Spleen (tissue), 11 donors: ENCODE results near the gene HSPA9. TPM values are rescaled to one million over a fixed set of nuclear protein-coding genes. Genes with fewer than 3 reads are reported as not detected.

ENCODE experiments used
- DNase-seq: peaks from one replicate; pipeline ENCODE4 v3.0.0-alpha.2; 2020
- H3K27ac ChIP-seq, 8 donors: fragments of 200-600 bp; sonication (generic) in 7 of 8; 1 replicate in 4 of 8; 2 replicates in 4 of 8; pipeline versions ENCODE4 v1.5.0 to v1.8.0; 2016 to 2021; ENCODE audit warnings: inconsistent platforms in 4 of 8, mild to moderate bottlenecking in 4 of 8, moderate library complexity in 1 of 8
- H3K27me3 ChIP-seq, 7 donors: fragments of 200-600 bp; sonication (generic) in 6 of 7; replicated peaks in 1 of 7; 1 replicate in 4 of 7; 2 replicates in 3 of 7; pipeline versions ENCODE4 v1.5.0 to v1.8.0; 2016 to 2021; ENCODE audit warnings: inconsistent platforms in 3 of 7, mild to moderate bottlenecking in 1 of 7
- H3K36me3 ChIP-seq, 6 donors: fragments of 200-600 bp; sonication (generic) in 5 of 6; 1 replicate in 4 of 6; 2 replicates in 2 of 6; pipeline versions ENCODE4 v1.5.0 to v1.8.0; 2016 to 2021; ENCODE audit warnings: inconsistent platforms in 2 of 6
- H3K4me1 ChIP-seq, 6 donors: fragments of 200-600 bp; sonication (generic) in 5 of 6; 1 replicate in 3 of 6; 2 replicates in 3 of 6; pipeline versions ENCODE4 v1.5.0 to v1.8.0; 2016 to 2021; ENCODE audit warnings: inconsistent platforms in 3 of 6
- H3K4me3 ChIP-seq, 8 donors: fragments of 200-600 bp; sonication (generic) in 7 of 8; 1 replicate in 4 of 8; 2 replicates in 4 of 8; pipeline versions ENCODE4 v1.5.0 to v1.8.0; 2016 to 2021; ENCODE audit warnings: inconsistent platforms in 4 of 8, mild to moderate bottlenecking in 4 of 8, moderate library complexity in 2 of 8
- H3K9me3 ChIP-seq, 8 donors: fragments of 200-600 bp; sonication (generic) in 7 of 8; 1 replicate in 4 of 8; 2 replicates in 4 of 8; pipeline versions ENCODE4 v1.5.0 to v1.8.0; 2016 to 2021; ENCODE audit warnings: inconsistent platforms in 4 of 8
- CTCF ChIP-seq, 11 experiments: fragments of 200-600 bp in 7 of 11; fragments of 450-650 bp in 4 of 11; sonication (generic) in 4 of 11; IDR thresholded peaks in 8 of 11; conservative IDR thresholded peaks in 3 of 11; 1 replicate in 7 of 11; 2 replicates in 4 of 11; pipeline versions ENCODE4 v1.4.0 to v1.8.0; 2016 to 2021; ENCODE audit warnings: antibody characterized with exemption in 11 of 11, inconsistent platforms in 4 of 11, mild to moderate bottlenecking in 1 of 11
- POLR2A ChIP-seq, 3 donors: fragments of 450-650 bp; IDR thresholded peaks; one replicate each; pipeline ENCODE4 v1.5.1; 2017; ENCODE audit warnings: antibody characterized with exemption in 3 of 3, mild to moderate bottlenecking in 1 of 3
- POLR2AphosphoS5 ChIP-seq, 3 donors: sonication (generic); formaldehyde crosslinking; IDR thresholded peaks; one replicate each; pipeline ENCODE4 v1.5.1; 2017; ENCODE audit warnings: antibody characterized with exemption in 3 of 3
- WGBS, 5 donors: extraction: QIAGEN DNeasy Blood & Tissue Kit in 3 of 5; methylation state at CpG; one replicate each; pipeline versions ENCODE4 v1.1.5 to v1.1.7; 2013 to 2018; 5-methylcytosine and 5-hydroxymethylcytosine counted together
- intact Hi-C: fragments of 100-400 bp; cut with DNase I; formaldehyde crosslinking; loops from one replicate; pipeline ENCODE4 v1.15.0; 2023; ENCODE audit warnings: low total_unique reads
- polyA plus RNA-seq, 3 donors: library from polyadenylated mRNA; stranded (reverse); fragments of 200-250 nt; gene quantifications; one replicate each; pipeline ENCODE4 v1.2.1, GENCODE V29; 2013
- total RNA-seq, 7 donors: library from RNA; depleted of rRNA in 3 of 7; stranded (reverse); fragments of >200 nt in 3 of 7; fragmentation: NEBNext Ultra II Directional in 4 of 7; extraction: Animal tissue kit (Norgen Biotek cat#: 25700) in 4 of 7; gene quantifications; one replicate each; pipeline versions ENCODE4 v1.1.0 to v1.2.1, GENCODE V29; 2016 to 2021
- donor health status: healthy with polysubstance abuse.
- donor health status: DM: no; HTN: no; CAD: no; lungs with moderate emphysema.
- donor health status: DM: no; HTN: no; CAD: no.
- donor health status: Bipolar disorder and iron deficiency.
- donor health status: healthy.
- donor health status: DM: no; HTN: no; CAD: no.
- donor health status: DM: yes; HTN: yes; CAD: no.

Gene HSPA9
- total and polyA plus RNA-seq, 10 donors: 50.4 to 187 (median 140) TPM

GRCh38 chr5:138604176-138604785 is 29.1 kb upstream of the HSPA9 start:
- no peak overlapping the region for H3K4me3 ChIP-seq
- WGBS, 5 donors: 91 to 93% (median 92%) methylated on average over 10 of the region's 10 CpGs
- peak overlapping the region in 5 of 8 donors; percentile 57 to 76 (median 66) for H3K27ac ChIP-seq
- DNase-seq: no peak
- no peaks in the 10 kb centered on the region for H3K9me3 ChIP-seq
- TF ChIP-seq POLR2A (IDR thresholded peaks at IDR 0.05) (no peak), CTCF (IDR thresholded peaks at IDR 0.05 in 8 of 11, conservative IDR thresholded peaks at IDR 0.05 in 3 of 11) (no peak), POLR2AphosphoS5 (IDR thresholded peaks at IDR 0.05) (no peak)
- H3K4me1 ChIP-seq: peaks cover 10 to 47% (median 36%) of the 10 kb centered on the region in 6 donors
- no peaks in the 10 kb centered on the region for H3K36me3 ChIP-seq
- H3K27me3 ChIP-seq: peaks cover 0 to 3% (median 0%) of the 10 kb centered on the region in 7 donors
- intact Hi-C loops: no loop called here

- H3K9me3 ChIP-seq: no peaks in the 10 kb centered on the region
- TF ChIP-seq POLR2AphosphoS5 (IDR thresholded peaks at IDR 0.05): no peak
- no peak for TF ChIP-seq CTCF (IDR thresholded peaks at IDR 0.05 in 8 of 11, conservative IDR thresholded peaks at IDR 0.05 in 3 of 11)
- TF ChIP-seq POLR2A (IDR thresholded peaks at IDR 0.05): no peak
- peaks cover 0 to 3% (median 0%) of the 10 kb centered on the region in 7 donors for H3K27me3 ChIP-seq
- no peak for DNase-seq
- H3K27ac ChIP-seq: peak overlapping the region in 1 of 8 donors; percentile 17
- WGBS, 5 donors: 55 to 67% (median 65%) methylated on average over 5 of the region's 5 CpGs
- peaks cover 10 to 47% (median 36%) of the 10 kb centered on the region in 6 donors for H3K4me1 ChIP-seq
- no peaks in the 10 kb centered on the region for H3K36me3 ChIP-seq
- no peak overlapping the region for H3K4me3 ChIP-seq
- intact Hi-C loops: no loop called here
Measured at GRCh38 chr5:138603249-138603920, 28.2 kb upstream of the HSPA9 start.

- Histone ChIP-seq H3K27ac (no peak overlapping the region), H3K4me1 (peaks cover 10 to 47% (median 36%) of the 10 kb centered on the region in 6 donors), H3K4me3 (no peak overlapping the region), H3K27me3 (peaks cover 0 to 6% (median 0%) of the 10 kb centered on the region in 7 donors), H3K9me3 (no peaks in the 10 kb centered on the region), H3K36me3 (no peaks in the 10 kb centered on the region)
- intact Hi-C loops: no loop called here
- 79 to 85% (median 82%) methylated on average over 6 of the region's 6 CpGs for WGBS, 5 donors
- TF ChIP-seq POLR2AphosphoS5 (IDR thresholded peaks at IDR 0.05) (no peak), CTCF (IDR thresholded peaks at IDR 0.05 in 8 of 11, conservative IDR thresholded peaks at IDR 0.05 in 3 of 11) (no peak), POLR2A (IDR thresholded peaks at IDR 0.05) (no peak)
- no peak for DNase-seq
Measured at GRCh38 chr5:138602371-138603000, 27.3 kb upstream of the HSPA9 start.

- WGBS, 5 donors: 36 to 58% (median 48%) methylated on average over 3 of the region's 3 CpGs
- intact Hi-C loops: no loop called here
- Histone ChIP-seq H3K4me3 (no peak overlapping the region), H3K9me3 (no peaks in the 10 kb centered on the region), H3K27me3 (peaks cover 0 to 7% (median 0%) of the 10 kb centered on the region in 7 donors), H3K4me1 (peaks cover 10 to 42% (median 33%) of the 10 kb centered on the region in 6 donors), H3K36me3 (no peaks in the 10 kb centered on the region), H3K27ac (peak overlapping the region in 4 of 8 donors; percentile 0 to 35 (median 18))
- TF ChIP-seq CTCF (IDR thresholded peaks at IDR 0.05 in 8 of 11, conservative IDR thresholded peaks at IDR 0.05 in 3 of 11) (no peak), POLR2AphosphoS5 (IDR thresholded peaks at IDR 0.05) (peak in 1 of 3 donors; percentile 62)
- DNase-seq: no peak
Measured at GRCh38 chr5:138601444-138601843, 26.2 kb upstream of the HSPA9 start.
